Prostate gland (tissue), 2 donors: ENCODE data around the gene POLR3C. TPM values are rescaled to one million over a fixed set of nuclear protein-coding genes. Genes with fewer than 3 reads are reported as not detected.
A peak's percentile ranks its signal among the peaks of the same experiment; 100 is the strongest.

Source experiments
- DNase-seq: peaks from one replicate; pipeline ENCODE4 v3.0.0-alpha.2; 2019; ENCODE audit warnings: low spot score
- H3K27ac ChIP-seq, 2 donors: fragments of 200-600 bp; sonication (generic); 2 replicates each; pipeline ENCODE4 v1.5.1; 2017 to 2019
- H3K27me3 ChIP-seq: fragments of 200-600 bp; sonication (generic); replicated peaks from 2 replicates; pipeline ENCODE4 v1.5.1; 2019; ENCODE audit not compliant: insufficient read depth
- H3K36me3 ChIP-seq, 2 donors: fragments of 200-600 bp; sonication (generic); 1 replicate in 1 of 2; 2 replicates in 1 of 2; pipeline versions ENCODE4 v1.5.1 to v1.8.1; 2017 to 2019
- H3K4me1 ChIP-seq: fragments of 200-600 bp; sonication (generic); replicated peaks from 2 replicates; pipeline ENCODE4 v1.5.1; 2019
- H3K4me3 ChIP-seq, 2 donors: fragments of 200-600 bp; sonication (generic); 2 replicates each; pipeline ENCODE4 v1.5.1; 2017 to 2019
- H3K9me3 ChIP-seq: fragments of 200-600 bp; sonication (generic); 2 replicates; pipeline ENCODE4 v1.5.1; 2017
- CTCF ChIP-seq, 4 experiments: fragments of 200-600 bp in 2 of 4; fragments of 450-650 bp in 2 of 4; sonication (generic) in 2 of 4; IDR thresholded peaks; 1 replicate in 3 of 4; 2 replicates in 1 of 4; pipeline ENCODE4 v1.5.1; 2016 to 2019; ENCODE audit warnings: antibody characterized with exemption in 4 of 4, mild to moderate bottlenecking in 2 of 4, moderate library complexity in 2 of 4
- POLR2A ChIP-seq: fragments of 450-650 bp; IDR thresholded peaks from one replicate; pipeline ENCODE4 v1.6.1; 2016; ENCODE audit warnings: antibody characterized with exemption, mild to moderate bottlenecking
- POLR2AphosphoS5 ChIP-seq: sonication (generic); formaldehyde crosslinking; IDR thresholded peaks from one replicate; pipeline ENCODE4 v1.6.1; 2017; ENCODE audit warnings: antibody characterized with exemption
- WGBS: methylation state at CpG from one replicate; pipeline ENCODE4 v1.1.5; 2018; 5-methylcytosine and 5-hydroxymethylcytosine counted together
- intact Hi-C: fragments of 100-400 bp; cut with DNase I; formaldehyde crosslinking; loops from one replicate; pipeline ENCODE4 v1.14.2; 2022
- total RNA-seq, 2 donors: library from RNA; depleted of rRNA; stranded (reverse); fragments of >200 nt; gene quantifications; one replicate each; pipeline ENCODE4 v1.1.0, GENCODE V29; 2016

Gene POLR3C
- total RNA-seq, 2 donors from 2014 or later, result 22.5 to 48.0 TPM

GRCh38 chr1:145871994-145872924 is 48.3 kb downstream of the POLR3C start:
- DNase-seq, result peak; percentile 53
- WGBS, result 11% methylated on average over 47 of the region's 47 CpGs
- TF ChIP-seq CTCF (IDR thresholded peaks at IDR 0.05) (no peak), POLR2AphosphoS5 (peak; percentile 3), POLR2A (no peak)
- no peaks in the 10 kb centered on the region for H3K27me3 ChIP-seq
- H3K27ac ChIP-seq, result peak overlapping the region; percentile 80 to 82
- intact Hi-C loops, result no loop called here
- no peaks in the 10 kb centered on the region for H3K36me3 ChIP-seq
- no peaks in the 10 kb centered on the region for H3K9me3 ChIP-seq
- peaks cover 4% of the 10 kb centered on the region for H3K4me1 ChIP-seq
- H3K4me3 ChIP-seq, result peak overlapping the region; percentile 30 to 41

GRCh38 chr1:145874646-145875045 is 50.6 kb downstream of the POLR3C start:
- Histone ChIP-seq H3K4me1 (peaks cover 4% of the 10 kb centered on the region), H3K9me3 (no peaks in the 10 kb centered on the region), H3K36me3 (no peaks in the 10 kb centered on the region), H3K4me3 (no peak overlapping the region), H3K27me3 (no peaks in the 10 kb centered on the region), H3K27ac (no peak overlapping the region)
- 93% methylated on average over 12 of the region's 12 CpGs for WGBS
- intact Hi-C loops, result no loop called here
- TF ChIP-seq CTCF (IDR thresholded peaks at IDR 0.05), result no peak
- no peak for TF ChIP-seq POLR2AphosphoS5
- no peak for TF ChIP-seq POLR2A
- DNase-seq, result no peak

GRCh38 chr1:145877923-145878486 is 54.0 kb downstream of the POLR3C start:
- H3K4me3 ChIP-seq, result no peak overlapping the region
- TF ChIP-seq CTCF (IDR thresholded peaks at IDR 0.05), result no peak
- TF ChIP-seq POLR2A, result peak; percentile 16
- intact Hi-C loops, result no loop called here
- no peaks in the 10 kb centered on the region for H3K4me1 ChIP-seq
- no peaks in the 10 kb centered on the region for H3K27me3 ChIP-seq
- no peak overlapping the region for H3K27ac ChIP-seq
- H3K36me3 ChIP-seq, result no peaks in the 10 kb centered on the region
- no peak for DNase-seq
- no peaks in the 10 kb centered on the region for H3K9me3 ChIP-seq
- 83% methylated on average over 7 of the region's 7 CpGs for WGBS

GRCh38 chr1:145878724-145879123 is 54.7 kb downstream of the POLR3C start:
- no peak overlapping the region for H3K27ac ChIP-seq
- DNase-seq, result no peak
- H3K4me1 ChIP-seq, result no peaks in the 10 kb centered on the region
- 85% methylated on average over 2 of the region's 2 CpGs for WGBS
- intact Hi-C loops, result no loop called here
- H3K9me3 ChIP-seq, result no peaks in the 10 kb centered on the region
- TF ChIP-seq POLR2AphosphoS5 (no peak), CTCF (IDR thresholded peaks at IDR 0.05) (no peak), POLR2A (no peak)
- H3K4me3 ChIP-seq, result no peak overlapping the region
- no peaks in the 10 kb centered on the region for H3K27me3 ChIP-seq
- no peaks in the 10 kb centered on the region for H3K36me3 ChIP-seq
